Loucy (cell line): ENCODE data around the gene SPDEF.

ENCODE experiments used
- H2AFZ ChIP-seq: fragments of 200-600 bp; sonication (generic); 2 replicates; pipeline ENCODE4 v1.6.0; 2016; ENCODE audit warnings: antibody characterized with exemption, mild to moderate bottlenecking, low read length, moderate library complexity
- H3F3A ChIP-seq: fragments of 200-600 bp; 2 replicates; pipeline ENCODE4 v1.6.0; 2016; ENCODE audit warnings: antibody characterized with exemption, low read depth, mild to moderate bottlenecking
- H3K27me3 ChIP-seq: fragments of 200-600 bp; sonication (generic); 2 replicates; pipeline ENCODE4 v1.6.1; 2014; ENCODE audit warnings: low read length, mild to moderate bottlenecking; ENCODE audit not compliant: insufficient read depth, poor library complexity, severe bottlenecking
- H3K36me3 ChIP-seq: fragments of 200-600 bp; sonication (generic); 2 replicates; pipeline ENCODE4 v1.6.1; 2016; ENCODE audit warnings: low read length; ENCODE audit not compliant: insufficient read depth
- H3K4me1 ChIP-seq: fragments of 200-600 bp; sonication (generic); 2 replicates; pipeline ENCODE4 v1.5.1; 2014; ENCODE audit warnings: low read length, mild to moderate bottlenecking; ENCODE audit not compliant: insufficient read depth, poor library complexity, severe bottlenecking
- H3K4me2 ChIP-seq: fragments of 200-600 bp; sonication (generic); 2 replicates; pipeline ENCODE4 v1.6.0; 2014; ENCODE audit warnings: antibody characterized with exemption, low read length, low read depth, mild to moderate bottlenecking; ENCODE audit not compliant: poor library complexity, severe bottlenecking
- H3K4me3 ChIP-seq: fragments of 200-600 bp; sonication (generic); 2 replicates; pipeline ENCODE4 v1.5.1; 2014; ENCODE audit warnings: low read length, mild to moderate bottlenecking, mixed read lengths; ENCODE audit not compliant: poor library complexity, severe bottlenecking
- H3K79me2 ChIP-seq: fragments of 200-600 bp; sonication (generic); 2 replicates; pipeline ENCODE4 v1.6.1; 2014; ENCODE audit warnings: low read length; ENCODE audit not compliant: insufficient read depth
- H3K9ac ChIP-seq: fragments of 200-600 bp; sonication (generic); 2 replicates; pipeline ENCODE4 v1.6.0; 2014; ENCODE audit warnings: mild to moderate bottlenecking, low read depth, low read length, moderate library complexity; ENCODE audit not compliant: poor library complexity, severe bottlenecking
- H3K9me2 ChIP-seq: fragments of 200-600 bp; sonication (generic); replicated peaks from 2 replicates; pipeline ENCODE4 v1.6.1; 2016; ENCODE audit warnings: low read depth, low read length, mixed read lengths
- H3K9me3 ChIP-seq: fragments of 200-600 bp; sonication (generic); 2 replicates; pipeline ENCODE4 v1.6.1; 2014; ENCODE audit warnings: mild to moderate bottlenecking, antibody characterized with exemption, low read length, low read depth; ENCODE audit not compliant: insufficient read depth
- H4K20me1 ChIP-seq: fragments of 200-600 bp; sonication (generic); 2 replicates; pipeline ENCODE4 v1.6.0; 2014; ENCODE audit warnings: antibody characterized with exemption, low read length, mild to moderate bottlenecking; ENCODE audit not compliant: insufficient read depth, poor library complexity, severe bottlenecking
- EZH2phosphoT487 ChIP-seq: fragments of 200-600 bp; IDR thresholded peaks from 2 replicates; pipeline ENCODE4 v1.6.1; 2018; ENCODE audit warnings: antibody characterized with exemption, mild to moderate bottlenecking, moderate library complexity, borderline replicate concordance
- TF ChIP-seq, protein P1 (sequence below): fragments of 200-600 bp; sonication (generic); conservative IDR thresholded peaks from 2 replicates; pipeline ENCODE4 v1.5.1; 2014; ENCODE audit warnings: mild to moderate bottlenecking, antibody characterized with exemption, low read length

The SPDEF gene

GRCh38 chr6:34556031-34556471 is at the start of gene SPDEF:
Gene SPDEF, minus strand, starts transcription at chr6:34556329. Its CDS starts 11,874 bp downstream, at chr6:34544455.
- no peak within 1 kb of the TSS for H3K9ac ChIP-seq
- H3K9me2 ChIP-seq, result no peaks in the 10 kb centered on the region
- peaks cover 5% of the 10 kb centered on the region for H3K4me1 ChIP-seq
- no peak within 1 kb of the TSS for H2AFZ ChIP-seq
- TF ChIP-seq, protein P1, sequence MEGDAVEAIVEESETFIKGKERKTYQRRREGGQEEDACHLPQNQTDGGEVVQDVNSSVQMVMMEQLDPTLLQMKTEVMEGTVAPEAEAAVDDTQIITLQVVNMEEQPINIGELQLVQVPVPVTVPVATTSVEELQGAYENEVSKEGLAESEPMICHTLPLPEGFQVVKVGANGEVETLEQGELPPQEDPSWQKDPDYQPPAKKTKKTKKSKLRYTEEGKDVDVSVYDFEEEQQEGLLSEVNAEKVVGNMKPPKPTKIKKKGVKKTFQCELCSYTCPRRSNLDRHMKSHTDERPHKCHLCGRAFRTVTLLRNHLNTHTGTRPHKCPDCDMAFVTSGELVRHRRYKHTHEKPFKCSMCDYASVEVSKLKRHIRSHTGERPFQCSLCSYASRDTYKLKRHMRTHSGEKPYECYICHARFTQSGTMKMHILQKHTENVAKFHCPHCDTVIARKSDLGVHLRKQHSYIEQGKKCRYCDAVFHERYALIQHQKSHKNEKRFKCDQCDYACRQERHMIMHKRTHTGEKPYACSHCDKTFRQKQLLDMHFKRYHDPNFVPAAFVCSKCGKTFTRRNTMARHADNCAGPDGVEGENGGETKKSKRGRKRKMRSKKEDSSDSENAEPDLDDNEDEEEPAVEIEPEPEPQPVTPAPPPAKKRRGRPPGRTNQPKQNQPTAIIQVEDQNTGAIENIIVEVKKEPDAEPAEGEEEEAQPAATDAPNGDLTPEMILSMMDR, result no peak
- TF ChIP-seq EZH2phosphoT487, result no peak
- no peaks in the 10 kb centered on the region for H3K79me2 ChIP-seq
- H3K36me3 ChIP-seq, result no peaks in the 10 kb centered on the region
- no peak within 1 kb of the TSS for H3K4me3 ChIP-seq
- H3K4me2 ChIP-seq, result no peak within 1 kb of the TSS
- no peaks in the 10 kb centered on the region for H3F3A ChIP-seq
- no peaks in the 10 kb centered on the region for H3K9me3 ChIP-seq
- no peaks in the 10 kb centered on the region for H4K20me1 ChIP-seq
- H3K27me3 ChIP-seq, result no peaks in the 10 kb centered on the region

GRCh38 chr6:34603707-34604106 is 47.6 kb upstream of the SPDEF start:
- H3K9me3 ChIP-seq, result no peaks in the 10 kb centered on the region
- H3K27me3 ChIP-seq, result no peaks in the 10 kb centered on the region
- H4K20me1 ChIP-seq, result no peaks in the 10 kb centered on the region
- H2AFZ ChIP-seq, result no peak overlapping the region
- no peak for TF ChIP-seq EZH2phosphoT487
- TF ChIP-seq, protein P1, result no peak
- H3K9me2 ChIP-seq, result no peaks in the 10 kb centered on the region
- H3K9ac ChIP-seq, result no peak overlapping the region
- no peak overlapping the region for H3K4me2 ChIP-seq
- peaks cover 58% of the 10 kb centered on the region; the same call in 1 of the 2 replicates for H3K36me3 ChIP-seq
- peaks cover 34% of the 10 kb centered on the region; the same call in 1 of the 2 replicates for H3K79me2 ChIP-seq
- no peaks in the 10 kb centered on the region for H3K4me1 ChIP-seq
- H3K4me3 ChIP-seq, result no peak overlapping the region
- no peaks in the 10 kb centered on the region for H3F3A ChIP-seq

- H3K4me2 ChIP-seq, result no peak overlapping the region
- no peak overlapping the region for H3K9ac ChIP-seq
- H3K36me3 ChIP-seq, result peaks cover 58% of the 10 kb centered on the region; the same call in 1 of the 2 replicates
Observed at GRCh38 chr6:34602318-34603111, 46.4 kb upstream of the SPDEF start.

More at GRCh38 chr6:34602318-34603111, 46.4 kb upstream of the SPDEF start:
- H4K20me1 ChIP-seq, result no peaks in the 10 kb centered on the region
- no peaks in the 10 kb centered on the region for H3K27me3 ChIP-seq
- no peak overlapping the region for H3K4me3 ChIP-seq
- H3K4me1 ChIP-seq, result no peaks in the 10 kb centered on the region
- TF ChIP-seq EZH2phosphoT487, result no peak
- TF ChIP-seq, protein P1, result no peak
- no peaks in the 10 kb centered on the region for H3F3A ChIP-seq
- H2AFZ ChIP-seq, result no peak overlapping the region
- no peaks in the 10 kb centered on the region for H3K9me3 ChIP-seq
- H3K9me2 ChIP-seq, result no peaks in the 10 kb centered on the region
- H3K79me2 ChIP-seq, result peaks cover 31% of the 10 kb centered on the region; the same call in 1 of the 2 replicates
